Neuronal stem cell (in vitro differentiated cells): ENCODE results near the gene LRRC71.

Source experiments
- DNase-seq: peaks from one replicate; pipeline ENCODE4 v3.0.0-alpha.2; 2013; ENCODE audit warnings: low spot score
- H2AFZ ChIP-seq: one replicate; pipeline ENCODE4 v1.6.1; 2013; ENCODE audit warnings: mild to moderate bottlenecking, low read length, inconsistent platforms
- H2AK5ac ChIP-seq: 2 replicates; pipeline ENCODE4 v1.6.1; 2013; ENCODE audit warnings: low read depth, mild to moderate bottlenecking, inconsistent platforms, low read length, moderate library complexity, mixed read lengths
- H2BK120ac ChIP-seq: 2 replicates; pipeline ENCODE4 v1.6.1; 2013; ENCODE audit warnings: low read depth, mild to moderate bottlenecking, inconsistent platforms, low read length, moderate library complexity, mixed read lengths
- H2BK12ac ChIP-seq: one replicate; pipeline ENCODE4 v1.6.1; 2013; ENCODE audit warnings: low read length, inconsistent platforms
- H2BK15ac ChIP-seq: 2 replicates; pipeline ENCODE4 v1.6.1; 2013; ENCODE audit warnings: mild to moderate bottlenecking, low read length, inconsistent platforms, mixed read lengths
- H2BK5ac ChIP-seq: one replicate; pipeline ENCODE4 v1.6.1; 2013; ENCODE audit warnings: inconsistent platforms, mild to moderate bottlenecking, low read length, moderate library complexity
- H3K14ac ChIP-seq: one replicate; pipeline ENCODE4 v1.6.1; 2013; ENCODE audit warnings: low read length, inconsistent platforms
- H3K18ac ChIP-seq: 2 replicates; pipeline ENCODE4 v1.6.1; 2013; ENCODE audit warnings: low read length, inconsistent platforms
- H3K23ac ChIP-seq: 2 replicates; pipeline ENCODE4 v1.6.1; 2013; ENCODE audit warnings: low read depth, mild to moderate bottlenecking, mixed read lengths, low read length, inconsistent platforms; ENCODE audit not compliant: poor library complexity
- H3K27ac ChIP-seq: replicated peaks from 3 replicates; pipeline ENCODE4 v1.5.1; 2013; ENCODE audit warnings: low read length, inconsistent platforms
- H3K27me3 ChIP-seq, 3 experiments: 2 replicates each; pipeline ENCODE4 v1.6.1; 2013; ENCODE audit warnings: low read length in 3 of 3, mild to moderate bottlenecking in 2 of 3, inconsistent platforms in 1 of 3, low read depth in 1 of 3, mixed read lengths in 1 of 3, moderate library complexity in 1 of 3; ENCODE audit not compliant: control insufficient read depth in 3 of 3, insufficient read depth in 3 of 3
- H3K36me3 ChIP-seq, 2 donors: replicated peaks in 1 of 2; 2 replicates each; pipeline ENCODE4 v1.6.1; 2013; ENCODE audit warnings: low read length in 2 of 2; ENCODE audit not compliant: control insufficient read depth in 2 of 2, insufficient read depth in 2 of 2
- H3K4ac ChIP-seq: 2 replicates; pipeline ENCODE4 v1.6.1; 2013; ENCODE audit warnings: inconsistent platforms, mild to moderate bottlenecking, low read length, moderate library complexity
- H3K4me1 ChIP-seq, 2 donors: 1 replicate in 1 of 2; 2 replicates in 1 of 2; pipeline ENCODE4 v1.6.1; 2013; ENCODE audit warnings: low read length in 2 of 2, low read depth in 1 of 2; ENCODE audit not compliant: control insufficient read depth in 2 of 2, insufficient read depth in 1 of 2
- H3K4me2 ChIP-seq: one replicate; pipeline ENCODE4 v1.6.1; 2013; ENCODE audit warnings: mild to moderate bottlenecking, low read length, inconsistent platforms; ENCODE audit not compliant: insufficient read depth, poor library complexity, severe bottlenecking
- H3K4me3 ChIP-seq, 2 donors: 2 replicates each; pipeline ENCODE4 v1.5.1; 2013; ENCODE audit warnings: low read length in 2 of 2, mild to moderate bottlenecking in 2 of 2, inconsistent platforms in 1 of 2, moderate library complexity in 1 of 2
- H3K79me1 ChIP-seq: one replicate; pipeline ENCODE4 v1.6.1; 2013; ENCODE audit warnings: low read depth, mild to moderate bottlenecking, inconsistent platforms, low read length, moderate library complexity
- H3K9ac ChIP-seq: one replicate; pipeline ENCODE4 v1.6.1; 2013; ENCODE audit warnings: mild to moderate bottlenecking, low read depth, low read length, inconsistent platforms; ENCODE audit not compliant: poor library complexity
- H3K9me3 ChIP-seq, 2 donors: replicated peaks in 1 of 2; 2 replicates each; pipeline versions ENCODE3 to v1.6.1; 2013; ENCODE audit warnings: low read length in 2 of 2, mild to moderate bottlenecking in 2 of 2, inconsistent platforms in 1 of 2, low read depth in 1 of 2, mixed read lengths in 1 of 2, moderate library complexity in 1 of 2; ENCODE audit not compliant: control insufficient read depth in 2 of 2, insufficient read depth in 1 of 2
- H4K8ac ChIP-seq: one replicate; pipeline ENCODE4 v1.6.1; 2013; ENCODE audit warnings: low read depth, mild to moderate bottlenecking, inconsistent platforms, low read length, moderate library complexity
- H4K91ac ChIP-seq: one replicate; pipeline ENCODE4 v1.6.1; 2013; ENCODE audit warnings: low read length, low read depth, mild to moderate bottlenecking, inconsistent platforms; ENCODE audit not compliant: poor library complexity
- WGBS, 2 donors: extraction: QIAGEN DNeasy Blood & Tissue Kit; methylation state at CpG; one replicate each; pipeline ENCODE4 v1.1.7; 2013; ENCODE audit warnings: missing lambda C conversion rate in 2 of 2, mixed read lengths in 1 of 2; ENCODE audit not compliant: insufficient read length in 2 of 2, insufficient replicate concordance in 1 of 2; ENCODE audit errors: extremely low coverage in 2 of 2; 5-methylcytosine and 5-hydroxymethylcytosine counted together

The LRRC71 gene

DNA sequence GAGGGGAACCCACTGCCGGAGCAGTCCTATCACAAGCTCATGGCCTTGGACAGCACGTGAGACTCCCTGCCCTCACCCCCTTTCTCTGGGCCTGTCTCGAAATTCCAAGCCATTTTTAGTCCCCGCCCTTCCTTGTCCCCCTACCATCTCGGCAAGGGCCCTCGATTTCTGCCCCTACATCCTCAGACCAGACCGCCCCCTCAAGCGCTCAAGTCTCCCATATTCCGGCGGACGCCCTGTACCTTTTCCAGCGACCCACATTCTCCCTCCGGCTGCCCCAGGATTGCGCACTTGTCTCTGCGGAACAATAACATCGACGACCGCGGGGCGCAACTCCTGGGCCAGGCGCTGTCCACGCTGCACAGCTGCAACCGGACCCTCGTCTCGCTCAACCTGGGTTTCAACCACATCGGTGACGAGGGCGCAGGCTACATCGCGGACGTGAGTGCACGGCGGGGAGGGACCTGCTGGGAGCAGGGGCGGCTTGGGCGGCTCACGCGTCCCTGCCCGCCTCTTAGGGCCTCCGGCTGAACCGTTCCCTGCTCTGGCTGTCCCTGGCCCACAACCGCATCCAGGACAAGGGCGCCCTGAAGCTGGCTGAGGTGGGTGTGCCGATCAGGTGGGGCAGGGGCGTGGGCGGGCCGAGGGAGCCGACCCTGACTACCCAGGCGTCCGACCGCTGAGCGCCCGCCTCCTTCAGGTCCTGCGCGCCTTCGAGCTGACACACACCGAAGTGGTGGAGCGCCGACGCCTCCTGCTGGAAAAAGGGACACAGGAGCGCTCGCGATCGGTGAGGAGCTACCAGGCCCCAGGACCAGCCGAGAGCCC lies 7.0 kb downstream of the LRRC71 start:
- no peak overlapping the region for H2AK5ac ChIP-seq
- no peak overlapping the region for H2BK5ac ChIP-seq
- peak overlapping the region; percentile 94 for H3K18ac ChIP-seq
- peak overlapping the region; percentile 78 for H3K4me2 ChIP-seq
- H3K36me3 ChIP-seq = no peaks in the 10 kb centered on the region
- no peak overlapping the region for H2BK120ac ChIP-seq
- no peak overlapping the region for H3K27ac ChIP-seq
- H3K9ac ChIP-seq = peak overlapping the region; percentile 82
- peak overlapping the region; percentile 26 to 73 for H3K4me3 ChIP-seq
- H3K23ac ChIP-seq = peak overlapping the region; percentile 52
- peak overlapping the region; percentile 43 for H2BK12ac ChIP-seq
- peak overlapping the region; percentile 94 for H2AFZ ChIP-seq
- H4K8ac ChIP-seq = no peak overlapping the region
- H3K79me1 ChIP-seq = no peaks in the 10 kb centered on the region
- H3K14ac ChIP-seq = peak overlapping the region; percentile 97
- H3K27me3 ChIP-seq = peaks cover 38 to 74% (median 61%) of the 10 kb centered on the region in 3 experiments
- DNase-seq = peak; percentile 75
- H4K91ac ChIP-seq = no peak overlapping the region
- H3K4me1 ChIP-seq = peaks cover 3 to 9% of the 10 kb centered on the region in 2 donors
- peaks cover 2 to 3% of the 10 kb centered on the region in 2 donors for H3K9me3 ChIP-seq
- no peak overlapping the region for H2BK15ac ChIP-seq
- no CpG with 5 or more reads among the region's 64 CpGs for WGBS, 2 donors
- no peak overlapping the region for H3K4ac ChIP-seq

DNA sequence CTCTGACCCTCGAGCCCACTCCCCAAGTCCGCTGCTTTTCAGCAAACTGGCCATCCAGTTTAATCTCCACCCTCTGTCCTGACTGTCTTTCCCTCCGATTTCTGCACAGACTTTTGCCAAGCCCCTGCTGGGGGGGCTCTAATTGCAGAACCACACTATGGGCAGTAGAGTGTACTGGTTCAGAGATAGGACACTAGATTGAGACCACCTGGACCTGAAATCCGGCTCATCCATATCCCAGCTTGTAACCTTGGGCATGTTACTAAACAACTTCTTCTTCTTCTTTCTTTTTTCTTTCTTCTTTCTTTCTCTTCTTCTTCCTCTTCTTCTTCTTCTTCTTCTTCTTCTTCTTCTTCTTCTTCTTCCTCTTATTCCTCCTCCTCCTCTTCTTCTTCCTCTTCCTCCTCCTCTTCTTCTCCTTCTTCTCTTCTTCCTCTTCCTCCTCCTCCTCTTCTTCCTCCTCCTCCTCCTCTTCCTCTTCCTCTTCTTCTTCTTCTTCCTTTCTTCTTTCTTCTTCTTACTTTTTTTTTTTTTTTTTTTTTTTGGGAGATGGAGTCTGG lies 7.7 kb downstream of the LRRC71 start:
- H4K8ac ChIP-seq = no peak overlapping the region
- H3K9ac ChIP-seq = no peak overlapping the region
- peaks cover 33 to 67% (median 55%) of the 10 kb centered on the region in 3 experiments for H3K27me3 ChIP-seq
- H2BK5ac ChIP-seq = no peak overlapping the region
- peaks cover 2 to 3% of the 10 kb centered on the region in 2 donors for H3K9me3 ChIP-seq
- no peak overlapping the region for H3K18ac ChIP-seq
- no peak overlapping the region for H3K14ac ChIP-seq
- no peak overlapping the region for H3K4me2 ChIP-seq
- no peak overlapping the region for H3K27ac ChIP-seq
- no peaks in the 10 kb centered on the region for H3K36me3 ChIP-seq
- WGBS, 2 donors = no CpG with 5 or more reads among the region's 4 CpGs
- H2AK5ac ChIP-seq = no peak overlapping the region
- no peak overlapping the region for H3K4me3 ChIP-seq
- H2AFZ ChIP-seq = peak overlapping the region; percentile 94
- no peak overlapping the region for H2BK12ac ChIP-seq
- no peak for DNase-seq
- no peak overlapping the region for H4K91ac ChIP-seq
- H2BK120ac ChIP-seq = no peak overlapping the region
- H3K4me1 ChIP-seq = peaks cover 4 to 9% of the 10 kb centered on the region in 2 donors
- H3K23ac ChIP-seq = peak overlapping the region; percentile 52
- no peak overlapping the region for H2BK15ac ChIP-seq
- H3K79me1 ChIP-seq = no peaks in the 10 kb centered on the region
- no peak overlapping the region for H3K4ac ChIP-seq

DNA sequence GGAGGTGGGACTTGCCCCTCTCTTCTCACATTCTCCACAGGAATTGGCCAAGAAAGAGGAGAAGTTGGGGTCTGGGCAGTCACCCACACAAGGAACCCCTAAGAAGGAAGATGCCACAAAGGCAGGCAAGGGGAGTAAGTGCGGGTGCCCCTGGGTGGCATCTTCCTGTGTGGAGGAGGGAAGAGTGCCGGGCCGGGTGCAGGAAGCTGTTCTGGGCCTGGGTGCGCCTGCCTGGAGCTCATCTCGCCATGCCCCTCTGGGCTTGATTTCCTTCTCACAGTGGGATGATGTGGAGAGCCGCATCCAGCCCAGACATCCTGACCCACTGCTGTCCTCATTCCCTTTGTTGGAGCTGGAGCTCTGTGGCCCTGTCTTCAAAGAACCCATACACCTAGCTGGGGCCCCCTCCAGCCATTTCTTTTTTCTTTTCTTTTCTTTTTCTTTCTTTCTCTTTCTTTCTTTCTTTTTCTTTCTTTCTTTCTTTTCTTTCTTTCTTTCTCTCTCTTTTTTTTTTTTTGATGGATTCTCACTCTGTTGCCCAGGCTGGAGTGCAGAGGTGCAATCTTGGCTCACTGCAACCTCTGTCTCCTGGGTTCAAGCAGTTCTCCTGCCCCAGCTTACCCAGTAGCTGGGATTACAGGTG lies 9.3 kb downstream of the LRRC71 start:
- no peak overlapping the region for H3K4me3 ChIP-seq
- no peak overlapping the region for H2BK5ac ChIP-seq
- no peak overlapping the region for H3K14ac ChIP-seq
- no peaks in the 10 kb centered on the region for H3K79me1 ChIP-seq
- no peak overlapping the region for H2BK12ac ChIP-seq
- peak overlapping the region; percentile 12 for H2BK15ac ChIP-seq
- no peak overlapping the region for H3K4ac ChIP-seq
- no peak overlapping the region for H3K23ac ChIP-seq
- peaks cover 0 to 12% of the 10 kb centered on the region in 2 donors for H3K36me3 ChIP-seq
- peak overlapping the region; percentile 29 for H2AK5ac ChIP-seq
- WGBS, 2 donors = no CpG with 5 or more reads among the region's 6 CpGs
- no peak overlapping the region for H4K8ac ChIP-seq
- H3K4me1 ChIP-seq = peaks cover 3 to 9% of the 10 kb centered on the region in 2 donors
- no peak for DNase-seq
- H3K9ac ChIP-seq = no peak overlapping the region
- H3K27me3 ChIP-seq = peaks cover 21 to 51% (median 39%) of the 10 kb centered on the region in 3 experiments
- no peak overlapping the region for H2BK120ac ChIP-seq
- no peak overlapping the region for H3K18ac ChIP-seq
- H3K27ac ChIP-seq = no peak overlapping the region
- no peak overlapping the region for H4K91ac ChIP-seq
- H3K9me3 ChIP-seq = peaks cover 2 to 3% of the 10 kb centered on the region in 2 donors
- H3K4me2 ChIP-seq = no peak overlapping the region
- no peak overlapping the region for H2AFZ ChIP-seq

DNA sequence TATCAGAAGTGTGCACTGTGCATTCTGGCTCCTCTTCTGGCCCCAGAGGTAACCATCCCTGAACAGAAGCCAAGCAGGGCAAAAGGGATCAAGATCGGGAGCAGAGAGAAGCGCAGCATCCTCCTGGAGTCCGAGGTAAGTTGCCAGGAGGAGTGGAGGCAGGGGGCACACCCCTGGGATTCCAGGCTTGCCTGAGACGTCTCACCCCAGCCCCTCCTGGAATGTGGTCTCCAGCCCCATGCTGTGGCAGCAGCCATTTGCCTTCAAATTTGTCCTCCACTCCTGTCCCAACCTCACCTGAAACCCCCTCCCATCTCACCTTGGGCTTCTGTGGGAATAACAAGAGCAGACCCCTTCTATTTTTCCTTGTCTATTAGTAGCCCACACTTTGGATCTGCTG lies 10.1 kb downstream of the LRRC71 start:
- Histone ChIP-seq H3K4me3 (no peak overlapping the region), H3K4me1 (peaks cover 3 to 9% of the 10 kb centered on the region in 2 donors), H3K4ac (no peak overlapping the region), H2AK5ac (no peak overlapping the region), H4K8ac (no peak overlapping the region), H3K79me1 (no peaks in the 10 kb centered on the region), H2BK15ac (no peak overlapping the region), H3K18ac (no peak overlapping the region), H2AFZ (no peak overlapping the region), H2BK5ac (no peak overlapping the region), H2BK120ac (no peak overlapping the region), H2BK12ac (no peak overlapping the region), H4K91ac (no peak overlapping the region), H3K27ac (no peak overlapping the region), H3K14ac (no peak overlapping the region), H3K9me3 (peaks cover 0 to 1% of the 10 kb centered on the region in 2 donors), H3K27me3 (peaks cover 16 to 43% (median 31%) of the 10 kb centered on the region in 3 experiments), H3K9ac (no peak overlapping the region), H3K36me3 (peaks cover under 1 to 19% of the 10 kb centered on the region in 2 donors), H3K23ac (peak overlapping the region; percentile 26), H3K4me2 (no peak overlapping the region)
- no CpG with 5 or more reads among the region's 4 CpGs for WGBS, 2 donors
- DNase-seq = no peak
